Measurements from ENCODE around the gene SPRR2G.
"Not testable (repeated sequence)": the region's sequence is repeated elsewhere in the genome, so short reads cannot be mapped to it uniquely, and the experiment has no call there.

The SPRR2G gene

DNA sequence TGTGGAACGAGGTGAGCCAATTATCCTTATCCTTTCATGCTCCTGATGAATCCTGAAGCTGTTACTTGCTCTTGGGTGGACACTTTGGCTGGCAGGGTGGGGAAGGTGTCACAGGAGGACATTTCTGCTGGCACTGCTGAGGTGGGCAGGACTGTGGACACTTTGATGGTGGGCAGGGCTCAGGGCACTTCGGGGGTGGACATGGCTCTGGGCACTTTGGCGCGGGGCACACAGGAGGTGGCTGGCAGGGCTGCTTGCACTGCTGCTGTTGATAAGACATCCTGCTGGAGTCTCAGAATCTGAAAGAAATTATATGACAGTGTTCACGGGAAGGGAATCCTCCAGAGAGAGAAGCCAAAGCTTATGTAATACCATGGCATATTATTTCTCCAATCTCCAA, 38.2 kb downstream of the SPRR2G start:
- DNase-seq, result not testable (repeated sequence)

- no peak for DNase-seq
Observed at GRCh38 chr1:153100245-153100644, 50.4 kb downstream of the SPRR2G start.
